GM21367 (cell line): ENCODE results near the gene MTMR11.

Source experiments
- ATAC-seq: cut with Tn5 transposase; IDR thresholded peaks from one replicate; pipeline ENCODE4 v1.9.1; 2021; ENCODE audit not compliant: unreplicated experiment

Gene MTMR11

GRCh38 chr1:149937759-149938158, 1.1 kb upstream of the MTMR11 start:
- no peak for ATAC-seq

GRCh38 chr1:149936992-149937705, 470 bp upstream of the MTMR11 start:
- no peak for ATAC-seq

GRCh38 chr1:149934356-149934755, 2.3 kb downstream of the MTMR11 start:
- ATAC-seq: no peak

- no peak for ATAC-seq
Observed at GRCh38 chr1:149933208-149933607, 3.5 kb downstream of the MTMR11 start.

- no peak for ATAC-seq
Observed at GRCh38 chr1:149932474-149932873, 4.2 kb downstream of the MTMR11 start.

- no peak for ATAC-seq
Observed at GRCh38 chr1:149931212-149931790, 5.4 kb downstream of the MTMR11 start.

GRCh38 chr1:149929856-149930255, 6.8 kb downstream of the MTMR11 start:
- no peak for ATAC-seq

GRCh38 chr1:149928401-149928724, 8.3 kb downstream of the MTMR11 start:
- ATAC-seq: no peak

- ATAC-seq: peak; percentile 85
Observed at GRCh38 chr1:149927563-149928400, 8.9 kb downstream of the MTMR11 start, which contains the start of gene SF3B4. TSS of gene SF3B4 (minus strand) at chr1:149927803. CDS start at chr1:149927759, 44 bp downstream.

GRCh38 chr1:149927056-149927562, 9.6 kb downstream of the MTMR11 start:
- no peak for ATAC-seq

- no peak for ATAC-seq
Observed at GRCh38 chr1:149926296-149926695, 10.4 kb downstream of the MTMR11 start.

- no peak for ATAC-seq
Observed at GRCh38 chr1:149925751-149926150, 10.9 kb downstream of the MTMR11 start.

- ATAC-seq: no peak
Observed at GRCh38 chr1:149925345-149925744, 11.3 kb downstream of the MTMR11 start.

- ATAC-seq: no peak
Observed at GRCh38 chr1:149923626-149924025, 13.1 kb downstream of the MTMR11 start.

- ATAC-seq: no peak
Observed at GRCh38 chr1:149917571-149918144, 19.0 kb downstream of the MTMR11 start, which contains the start of gene SV2A. TSS of gene SV2A (minus strand) at chr1:149917844. CDS start at chr1:149913840, 4,004 bp downstream.

- ATAC-seq: no peak
Observed at GRCh38 chr1:149916898-149917252, 19.8 kb downstream of the MTMR11 start.

GRCh38 chr1:149916193-149916897, 20.3 kb downstream of the MTMR11 start:
- ATAC-seq: no peak

GRCh38 chr1:149915429-149916192, 21.1 kb downstream of the MTMR11 start:
- no peak for ATAC-seq

GRCh38 chr1:149914545-149914944, 22.1 kb downstream of the MTMR11 start:
- no peak for ATAC-seq

GRCh38 chr1:149906570-149907075, 30.1 kb downstream of the MTMR11 start:
- ATAC-seq: no peak
